PC-9 (cell line): ENCODE measurements around the gene MYH11. TPM values are rescaled to one million over a fixed set of nuclear protein-coding genes. Genes with fewer than 3 reads are reported as not detected.

Source experiments
- BruUV-seq: library from RNA; stranded (reverse); fragments of 400-500 nt; replicated peaks from 2 replicates; lab custom pipeline; 2021; lab: Mats Ljungman, UMichigan
- CTCF ChIA-PET: fragments of 300-600 bp; sonication (Branson Sonifier 250); formaldehyde crosslinking; loops from one replicate; lab custom pipeline; 2022; ENCODE audit warnings: antibody characterized with exemption; lab: Charles Lee
- POLR2A ChIA-PET: fragments of 300-600 bp; sonication (Branson Sonifier 250); formaldehyde crosslinking; loops from one replicate; lab custom pipeline; 2022; ENCODE audit warnings: antibody characterized with exemption; ENCODE audit not compliant: unreplicated experiment; lab: Charles Lee
- DNase-seq, 2 experiments: peaks; one replicate each; pipeline versions ENCODE4 v3.0.0 to v3.0.0-alpha.2; 2015 to 2022; ENCODE audit warnings: mixed read lengths in 1 of 2
- H2AFZ ChIP-seq: fragments of 200-600 bp; sonication (generic); 2 replicates; pipeline ENCODE4 v1.8.1; 2017; ENCODE audit warnings: antibody characterized with exemption
- H3F3A ChIP-seq: fragments of 200-600 bp; sonication (generic); 2 replicates; pipeline ENCODE4 v1.8.1; 2017; ENCODE audit warnings: antibody characterized with exemption, mild to moderate bottlenecking, low read depth; ENCODE audit not compliant: insufficient read depth
- H3K27ac ChIP-seq: fragments of 200-600 bp; sonication (generic); 2 replicates; pipeline ENCODE4 v1.6.1; 2016; ENCODE audit warnings: mixed run types
- H3K27me3 ChIP-seq: fragments of 200-600 bp; sonication (generic); 2 replicates; pipeline ENCODE4 v1.6.1; 2016; ENCODE audit warnings: low read depth, mixed run types; ENCODE audit not compliant: insufficient read depth
- H3K36me3 ChIP-seq: fragments of 200-600 bp; sonication (generic); 2 replicates; pipeline ENCODE4 v1.6.1; 2016; ENCODE audit warnings: low read depth, mixed run types
- H3K4me1 ChIP-seq: fragments of 200-600 bp; sonication (generic); replicated peaks from 2 replicates; pipeline ENCODE4 v1.6.1; 2016; ENCODE audit warnings: mixed run types; ENCODE audit not compliant: insufficient read depth
- H3K4me2 ChIP-seq: fragments of 200-600 bp; sonication (generic); 2 replicates; pipeline ENCODE4 v1.6.1; 2017; ENCODE audit warnings: mixed run types
- H3K4me3 ChIP-seq: fragments of 200-600 bp; sonication (generic); 2 replicates; pipeline ENCODE4 v1.6.1; 2016; ENCODE audit warnings: mixed run types
- H3K79me2 ChIP-seq: fragments of 200-600 bp; sonication (generic); 2 replicates; pipeline ENCODE4 v1.6.1; 2017; ENCODE audit warnings: low read depth, mixed run types
- H3K9me2 ChIP-seq: fragments of 200-600 bp; sonication (generic); 2 replicates; pipeline ENCODE4 v1.8.1; 2017; ENCODE audit warnings: mild to moderate bottlenecking; ENCODE audit not compliant: insufficient read depth
- H3K9me3 ChIP-seq: fragments of 200-600 bp; sonication (generic); 2 replicates; pipeline ENCODE4 v1.8.1; 2016; ENCODE audit warnings: low read depth; ENCODE audit not compliant: insufficient read depth
- H4K20me1 ChIP-seq: fragments of 200-600 bp; sonication (generic); 2 replicates; pipeline ENCODE4 v1.8.1; 2017; ENCODE audit not compliant: insufficient read depth
- CTCF ChIP-seq: fragments of 200-600 bp; sonication (generic); conservative IDR thresholded peaks from 2 replicates; pipeline ENCODE4 v1.6.1; 2017; ENCODE audit warnings: mixed run types, antibody characterized with exemption, mild to moderate bottlenecking, moderate library complexity
- EZH2 ChIP-seq: fragments of 200-600 bp; sonication (generic); IDR thresholded peaks from 2 replicates; pipeline ENCODE4 v1.8.0; 2017; ENCODE audit warnings: antibody characterized with exemption, low read depth
- intact Hi-C: fragments of 100-400 bp; cut with micrococcal nuclease; formaldehyde crosslinking; loops from one replicate; pipeline ENCODE4 v1.10.0; 2022; ENCODE audit not compliant: unreplicated experiment
- total RNA-seq: library from RNA; stranded (reverse); gene quantifications from 2 replicates; pipeline ENCODE4 v1.2.3, GENCODE V29; 2021

MYH11 gene
- total RNA-seq, 1 experiment from 2014 or later, result 0.11 TPM

GRCh38 chr16:15856182-15856581 lies 646 bp downstream of the MYH11 start:
- Histone ChIP-seq H3K9me3 (no peaks in the 10 kb centered on the region), H3K79me2 (no peaks in the 10 kb centered on the region), H4K20me1 (no peaks in the 10 kb centered on the region), H3K36me3 (no peaks in the 10 kb centered on the region), H3K4me2 (no peak overlapping the region), H3K27ac (no peak overlapping the region), H2AFZ (no peak overlapping the region), H3K27me3 (no peaks in the 10 kb centered on the region), H3K4me3 (no peak overlapping the region), H3F3A (no peaks in the 10 kb centered on the region), H3K9me2 (no peaks in the 10 kb centered on the region), H3K4me1 (no peaks in the 10 kb centered on the region)
- POLR2A ChIA-PET, result no interaction called here
- intact Hi-C loops, result no loop called here
- BruUV-seq, result no TSS peak
- TF ChIP-seq EZH2, result no peak
- TF ChIP-seq CTCF, result no peak
- CTCF ChIA-PET, result no interaction called here
- DNase-seq, result no peak

GRCh38 chr16:15855704-15856003 lies 1.2 kb downstream of the MYH11 start:
- ChIA-PET CTCF (no interaction called here), POLR2A (no interaction called here)
- Histone ChIP-seq H3K79me2 (no peaks in the 10 kb centered on the region), H3K9me3 (no peaks in the 10 kb centered on the region), H2AFZ (no peak overlapping the region), H3K27me3 (no peaks in the 10 kb centered on the region), H3K27ac (no peak overlapping the region), H3K4me3 (no peak overlapping the region), H3F3A (no peaks in the 10 kb centered on the region), H3K9me2 (no peaks in the 10 kb centered on the region), H4K20me1 (no peaks in the 10 kb centered on the region), H3K4me1 (no peaks in the 10 kb centered on the region), H3K4me2 (no peak overlapping the region), H3K36me3 (no peaks in the 10 kb centered on the region)
- TF ChIP-seq CTCF (no peak), EZH2 (no peak)
- intact Hi-C loops, result no loop called here
- no TSS peak for BruUV-seq
- no peak for DNase-seq

GRCh38 chr16:15854906-15855703 lies 1.7 kb downstream of the MYH11 start:
- Histone ChIP-seq H3K27ac (no peak overlapping the region), H3K4me1 (no peaks in the 10 kb centered on the region), H3K9me2 (no peaks in the 10 kb centered on the region), H4K20me1 (no peaks in the 10 kb centered on the region), H2AFZ (no peak overlapping the region), H3K9me3 (no peaks in the 10 kb centered on the region), H3F3A (no peaks in the 10 kb centered on the region), H3K4me2 (no peak overlapping the region), H3K36me3 (no peaks in the 10 kb centered on the region), H3K79me2 (no peaks in the 10 kb centered on the region), H3K4me3 (no peak overlapping the region), H3K27me3 (no peaks in the 10 kb centered on the region)
- no peak for DNase-seq
- intact Hi-C loops, result no loop called here
- ChIA-PET CTCF (no interaction called here), POLR2A (no interaction called here)
- TF ChIP-seq CTCF, result no peak
- TF ChIP-seq EZH2, result no peak
- no TSS peak for BruUV-seq
